ENCODE measurements around the gene PEX5L.

DNA sequence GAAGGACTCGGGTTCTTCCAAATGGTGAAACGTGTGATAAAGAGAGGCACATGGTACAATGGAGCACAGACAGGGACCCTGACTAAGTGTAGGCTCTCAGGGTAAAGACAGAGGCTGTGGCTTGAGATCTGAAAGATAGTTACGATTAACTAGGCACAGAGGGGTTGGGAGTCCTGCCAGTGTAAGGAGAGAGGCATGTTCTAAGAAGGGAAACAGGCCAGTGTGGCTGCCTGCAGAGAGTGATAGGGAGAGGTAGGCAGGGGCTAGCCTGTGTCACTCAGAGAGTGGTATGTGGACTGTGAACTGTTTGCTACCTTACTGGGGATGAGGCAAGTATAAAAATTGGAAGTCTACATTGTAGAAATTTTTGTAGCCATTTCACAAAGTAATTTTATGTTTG is 109.5 kb downstream of the PEX5L start:
- TF ChIP-seq, protein P1, sequence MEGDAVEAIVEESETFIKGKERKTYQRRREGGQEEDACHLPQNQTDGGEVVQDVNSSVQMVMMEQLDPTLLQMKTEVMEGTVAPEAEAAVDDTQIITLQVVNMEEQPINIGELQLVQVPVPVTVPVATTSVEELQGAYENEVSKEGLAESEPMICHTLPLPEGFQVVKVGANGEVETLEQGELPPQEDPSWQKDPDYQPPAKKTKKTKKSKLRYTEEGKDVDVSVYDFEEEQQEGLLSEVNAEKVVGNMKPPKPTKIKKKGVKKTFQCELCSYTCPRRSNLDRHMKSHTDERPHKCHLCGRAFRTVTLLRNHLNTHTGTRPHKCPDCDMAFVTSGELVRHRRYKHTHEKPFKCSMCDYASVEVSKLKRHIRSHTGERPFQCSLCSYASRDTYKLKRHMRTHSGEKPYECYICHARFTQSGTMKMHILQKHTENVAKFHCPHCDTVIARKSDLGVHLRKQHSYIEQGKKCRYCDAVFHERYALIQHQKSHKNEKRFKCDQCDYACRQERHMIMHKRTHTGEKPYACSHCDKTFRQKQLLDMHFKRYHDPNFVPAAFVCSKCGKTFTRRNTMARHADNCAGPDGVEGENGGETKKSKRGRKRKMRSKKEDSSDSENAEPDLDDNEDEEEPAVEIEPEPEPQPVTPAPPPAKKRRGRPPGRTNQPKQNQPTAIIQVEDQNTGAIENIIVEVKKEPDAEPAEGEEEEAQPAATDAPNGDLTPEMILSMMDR (IDR thresholded peaks at IDR 0.05), result no peak
- TF ChIP-seq POLR2A (IDR thresholded peaks at IDR 0.05), result no peak

Measured in adrenal gland (tissue), 5 donors.